ENCODE results near the gene GIGYF2. TPM values are rescaled to one million over a fixed set of nuclear protein-coding genes. Genes with fewer than 3 reads are reported as not detected.

Gene GIGYF2
- total and polyA plus RNA-seq, 9 donors: 22.1 to 83.6 (median 68.4) TPM

DNA sequence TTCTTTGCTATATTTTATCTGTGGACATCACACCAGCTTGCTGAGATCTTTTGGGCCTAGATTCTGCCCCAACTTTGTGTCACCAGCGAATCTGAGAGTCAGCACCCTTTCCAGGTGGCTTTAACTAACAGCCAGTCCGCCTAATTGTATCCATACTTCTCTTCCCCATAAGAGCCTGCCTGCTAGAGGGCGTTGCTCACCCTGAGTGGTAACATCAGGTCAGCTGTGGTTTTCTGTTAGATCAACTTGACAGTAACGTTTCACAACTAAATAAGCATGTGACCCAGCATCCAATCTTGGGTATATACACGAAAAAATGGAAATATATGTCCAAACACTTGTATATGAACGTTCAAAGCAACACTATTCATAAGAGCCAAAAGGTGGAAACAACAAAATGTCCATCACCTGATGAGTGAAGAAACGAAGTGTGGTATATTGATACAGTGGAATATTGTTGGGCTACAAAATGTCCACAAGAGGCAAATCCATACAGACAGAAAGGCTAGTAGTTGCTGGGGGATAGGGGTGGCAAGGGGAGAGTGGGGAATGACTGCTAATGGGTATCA, 38.8 kb upstream of the GIGYF2 start:
- intact Hi-C loops (cut with DNase I): no loop called here

DNA sequence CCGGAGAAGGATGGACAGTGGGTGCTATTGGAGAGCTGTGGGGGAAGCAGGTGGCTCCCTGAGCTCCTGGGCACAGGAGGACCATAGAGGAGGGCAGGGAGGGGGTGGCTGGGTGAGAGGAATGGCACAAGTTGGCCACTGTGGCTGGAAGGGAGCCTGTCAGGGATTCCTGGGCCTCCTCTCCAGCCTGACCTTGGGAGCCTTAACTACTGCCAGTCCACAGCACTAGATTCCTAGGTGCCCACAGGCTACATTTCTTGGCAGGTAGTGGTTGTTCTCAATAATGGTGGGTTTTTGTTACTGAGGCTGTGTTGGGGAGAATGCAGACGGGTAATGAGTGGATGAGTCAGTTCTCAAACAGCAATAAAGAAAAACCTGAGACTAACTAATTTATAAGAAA, 37.8 kb upstream of the GIGYF2 start:
- H3K4me3 ChIP-seq: no peak overlapping the region
- H3K27me3 ChIP-seq: no peaks in the 10 kb centered on the region
- no peak overlapping the region for H3K27ac ChIP-seq
- 84 to 89% (median 84%) methylated on average over 2 of the region's 2 CpGs for WGBS, 3 donors
- H3K9me3 ChIP-seq: no peaks in the 10 kb centered on the region
- H3K4me1 ChIP-seq (ENCODE audit: insufficient read depth): no peaks in the 10 kb centered on the region
- no peak for DNase-seq
- TF ChIP-seq, protein P1, sequence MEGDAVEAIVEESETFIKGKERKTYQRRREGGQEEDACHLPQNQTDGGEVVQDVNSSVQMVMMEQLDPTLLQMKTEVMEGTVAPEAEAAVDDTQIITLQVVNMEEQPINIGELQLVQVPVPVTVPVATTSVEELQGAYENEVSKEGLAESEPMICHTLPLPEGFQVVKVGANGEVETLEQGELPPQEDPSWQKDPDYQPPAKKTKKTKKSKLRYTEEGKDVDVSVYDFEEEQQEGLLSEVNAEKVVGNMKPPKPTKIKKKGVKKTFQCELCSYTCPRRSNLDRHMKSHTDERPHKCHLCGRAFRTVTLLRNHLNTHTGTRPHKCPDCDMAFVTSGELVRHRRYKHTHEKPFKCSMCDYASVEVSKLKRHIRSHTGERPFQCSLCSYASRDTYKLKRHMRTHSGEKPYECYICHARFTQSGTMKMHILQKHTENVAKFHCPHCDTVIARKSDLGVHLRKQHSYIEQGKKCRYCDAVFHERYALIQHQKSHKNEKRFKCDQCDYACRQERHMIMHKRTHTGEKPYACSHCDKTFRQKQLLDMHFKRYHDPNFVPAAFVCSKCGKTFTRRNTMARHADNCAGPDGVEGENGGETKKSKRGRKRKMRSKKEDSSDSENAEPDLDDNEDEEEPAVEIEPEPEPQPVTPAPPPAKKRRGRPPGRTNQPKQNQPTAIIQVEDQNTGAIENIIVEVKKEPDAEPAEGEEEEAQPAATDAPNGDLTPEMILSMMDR (IDR thresholded peaks at IDR 0.05): no peak
- TF ChIP-seq POLR2A (IDR thresholded peaks at IDR 0.05) (no peak), EP300 (IDR thresholded peaks at IDR 0.05) (no peak)
- H3K36me3 ChIP-seq: no peaks in the 10 kb centered on the region
- intact Hi-C loops (cut with DNase I): no loop called here

More for the DNA sequence above, 38.8 kb upstream of the GIGYF2 start:
- H3K9me3 ChIP-seq: no peaks in the 10 kb centered on the region
- H3K4me1 ChIP-seq (ENCODE audit: insufficient read depth): peaks cover under 1% of the 10 kb centered on the region
- H3K27me3 ChIP-seq: no peaks in the 10 kb centered on the region
- DNase-seq: no peak
- H3K36me3 ChIP-seq: no peaks in the 10 kb centered on the region
- TF ChIP-seq, protein P1 (IDR thresholded peaks at IDR 0.05): no peak
- TF ChIP-seq POLR2A (IDR thresholded peaks at IDR 0.05) (no peak), EP300 (IDR thresholded peaks at IDR 0.05) (no peak)
- no peak overlapping the region for H3K27ac ChIP-seq
- WGBS, 3 donors: 68 to 82% (median 79%) methylated on average over 7 of the region's 7 CpGs
- no peak overlapping the region for H3K4me3 ChIP-seq

GRCh38 chr2:232662486-232663260, 34.5 kb upstream of the GIGYF2 start:
- Histone ChIP-seq H3K9me3 (no peaks in the 10 kb centered on the region), H3K4me1 (ENCODE audit: insufficient read depth) (no peaks in the 10 kb centered on the region), H3K27me3 (no peaks in the 10 kb centered on the region), H3K27ac (no peak overlapping the region), H3K36me3 (no peaks in the 10 kb centered on the region), H3K4me3 (no peak overlapping the region)
- TF ChIP-seq EP300 (IDR thresholded peaks at IDR 0.05) (no peak), POLR2A (IDR thresholded peaks at IDR 0.05) (no peak)
- TF ChIP-seq, protein P1 (IDR thresholded peaks at IDR 0.05): no peak
- no peak for DNase-seq
- intact Hi-C loops (cut with DNase I): no loop called here
- 91 to 93% (median 92%) methylated on average over 16 of the region's 16 CpGs for WGBS, 3 donors

GRCh38 chr2:232666051-232666805, 30.9 kb upstream of the GIGYF2 start:
- Histone ChIP-seq H3K4me3 (no peak overlapping the region), H3K36me3 (no peaks in the 10 kb centered on the region), H3K9me3 (no peaks in the 10 kb centered on the region), H3K27ac (no peak overlapping the region), H3K4me1 (ENCODE audit: insufficient read depth) (no peaks in the 10 kb centered on the region), H3K27me3 (no peaks in the 10 kb centered on the region)
- TF ChIP-seq EP300 (IDR thresholded peaks at IDR 0.05) (no peak), POLR2A (IDR thresholded peaks at IDR 0.05) (no peak)
- TF ChIP-seq, protein P1 (IDR thresholded peaks at IDR 0.05): no peak
- no peak for DNase-seq
- intact Hi-C loops (cut with DNase I): loop anchor here in 1 of 4 donors (5.0 kb wide), 1 partner anchor 54 kb away; no protein-coding TSS in a partner anchor
- WGBS, 3 donors: 81 to 94% (median 87%) methylated on average over 7 of the region's 7 CpGs
